Posterior vena cava (tissue), 2 donors: Measurements from ENCODE around the gene PAK1. TPM values are rescaled to one million over a fixed set of nuclear protein-coding genes. Genes with fewer than 3 reads are reported as not detected.

Source experiments
- DNase-seq: peaks from one replicate; pipeline ENCODE4 v3.0.0-alpha.2; 2020; ENCODE audit warnings: low spot score
- intact Hi-C, 2 donors: fragments of 100-400 bp; cut with DNase I; formaldehyde crosslinking; loops; one replicate each; pipeline versions ENCODE4 v1.14.1 to v1.14.2; 2022 to 2023
- total RNA-seq, 2 donors: library from RNA; stranded (reverse); fragmentation: NEBNext Ultra II Directional; extraction: Animal tissue kit (Norgen Biotek cat#: 25700); gene quantifications; one replicate each; pipeline ENCODE4 v1.2.1, GENCODE V29; 2021
- donor health status: DM: yes; HTN: yes; CAD: no.
- donor health status: DM: yes; HTN: yes; CAD: no.

The PAK1 gene
- total RNA-seq, 2 donors from 2014 or later, result 31.0 to 31.9 TPM

DNA sequence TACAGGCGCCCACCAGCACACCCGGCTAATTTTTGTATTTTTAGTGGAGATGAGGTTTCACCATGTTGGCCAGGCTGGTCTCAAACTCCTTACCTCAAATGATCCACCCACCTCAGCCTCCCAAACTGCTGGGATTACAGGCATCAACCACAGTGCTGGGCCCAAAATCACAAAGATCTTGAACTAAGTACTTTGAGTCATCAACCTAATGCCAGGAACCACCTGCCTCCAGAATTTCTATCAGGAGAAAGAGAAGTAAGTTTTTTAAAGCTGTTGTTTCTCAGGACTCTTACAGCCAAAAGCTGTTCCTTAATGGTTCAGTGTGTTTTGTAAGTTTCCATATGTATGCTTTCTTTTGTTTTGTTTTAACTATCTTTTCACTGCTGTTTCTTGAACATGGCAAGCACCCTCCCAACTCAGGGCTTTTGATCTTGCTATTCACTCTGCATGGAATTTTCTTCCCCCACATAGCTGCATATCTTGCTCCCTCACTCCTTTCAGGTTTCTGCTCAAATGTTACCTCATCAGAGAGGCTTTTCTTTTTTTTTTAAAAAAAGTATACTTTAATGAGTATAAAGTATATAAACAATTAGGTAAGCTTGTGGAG is 6.0 kb upstream of the PAK1 start:
- intact Hi-C loops, result no loop called here
- DNase-seq, result no peak

DNA sequence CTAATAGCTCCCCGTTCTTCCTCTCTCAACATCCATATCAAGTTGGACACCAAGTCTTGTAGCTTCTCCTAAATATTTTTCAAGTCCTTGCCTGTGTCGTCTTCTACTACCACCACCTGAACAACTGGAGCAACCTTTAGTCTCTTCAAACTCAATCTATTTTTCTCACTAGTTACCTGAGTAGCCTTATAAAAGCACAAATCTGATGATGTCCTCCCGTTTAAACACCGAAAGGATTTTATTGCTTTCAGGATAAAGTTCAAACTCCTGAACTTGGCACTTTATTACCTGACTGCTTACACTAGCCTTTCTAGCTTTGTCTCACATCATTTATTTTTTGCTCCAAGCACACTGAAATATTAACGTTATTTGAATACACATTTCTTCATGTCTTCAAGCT is 1.3 kb upstream of the PAK1 start:
- intact Hi-C loops, result loop anchor here in 1 of 2 donors (2.0 kb wide), 1 partner anchor 18 kb away; no protein-coding TSS in a partner anchor
- no peak for DNase-seq

DNA sequence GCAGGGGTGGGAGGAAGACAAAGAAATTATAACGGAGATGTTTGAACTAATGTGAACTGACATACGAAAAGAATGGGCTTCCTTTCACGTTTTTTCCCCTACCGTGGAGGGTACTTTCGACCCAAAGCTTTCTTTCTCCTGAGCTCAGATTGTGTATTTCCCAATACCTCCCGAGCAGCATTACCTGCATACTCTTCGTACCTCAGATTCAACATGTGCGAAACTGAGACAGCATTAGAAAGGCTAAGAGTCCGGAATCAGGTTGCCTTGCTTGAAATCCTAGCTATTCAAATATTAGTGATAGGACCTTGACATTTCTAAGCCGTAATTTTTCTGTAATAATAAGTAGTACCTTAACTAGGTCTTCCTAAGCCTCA is 778 bp upstream of the PAK1 start:
- no peak for DNase-seq
- intact Hi-C loops, result loop anchor here in 1 of 2 donors (2.0 kb wide), 1 partner anchor 18 kb away; no protein-coding TSS in a partner anchor

DNA sequence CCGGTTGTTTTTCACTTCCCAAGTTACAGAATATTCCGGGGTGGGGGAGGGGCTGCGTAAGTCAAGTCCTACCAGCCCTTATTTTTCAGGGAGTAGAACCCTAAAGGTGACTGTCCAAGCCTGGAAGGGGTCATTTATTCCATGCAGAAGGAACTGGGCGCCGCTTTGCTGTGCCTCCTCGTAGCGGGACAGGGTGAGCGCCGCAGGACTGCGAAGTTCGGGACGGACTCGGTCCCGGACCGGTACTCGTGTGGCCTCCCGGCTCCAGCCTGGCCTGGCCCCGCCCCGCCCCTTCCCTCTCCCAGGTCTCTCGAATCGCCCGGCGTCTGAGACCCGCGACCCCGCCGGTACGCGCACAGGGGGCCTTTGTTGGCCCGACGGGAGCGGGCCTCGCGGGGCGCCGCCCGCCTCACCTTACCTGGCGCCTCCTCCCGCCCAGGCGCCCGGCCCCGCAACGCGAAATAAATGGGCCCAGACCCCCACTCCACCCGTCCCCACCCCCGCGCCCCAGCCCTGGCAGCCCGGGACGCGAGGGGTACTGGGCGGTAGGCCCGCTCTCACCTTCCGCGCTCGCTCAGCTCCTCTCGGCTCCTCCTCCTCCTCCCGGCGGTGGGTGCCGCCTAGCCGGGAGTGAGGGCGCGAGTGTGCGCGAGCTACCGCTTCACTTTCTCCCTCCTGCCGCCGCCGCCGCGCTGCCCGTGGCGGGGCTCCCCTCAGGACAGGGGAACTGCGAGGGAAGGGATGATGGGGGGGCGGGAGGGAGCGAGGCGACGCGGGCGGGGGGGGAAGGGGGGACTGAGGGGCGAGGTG is 698 bp downstream of the PAK1 start:
- intact Hi-C loops, result no loop called here
- DNase-seq, result peak; percentile 82

- intact Hi-C loops, result no loop called here
- DNase-seq, result no peak
Observed at GRCh38 chr11:77471558-77472193, 2.2 kb downstream of the PAK1 start.

DNA sequence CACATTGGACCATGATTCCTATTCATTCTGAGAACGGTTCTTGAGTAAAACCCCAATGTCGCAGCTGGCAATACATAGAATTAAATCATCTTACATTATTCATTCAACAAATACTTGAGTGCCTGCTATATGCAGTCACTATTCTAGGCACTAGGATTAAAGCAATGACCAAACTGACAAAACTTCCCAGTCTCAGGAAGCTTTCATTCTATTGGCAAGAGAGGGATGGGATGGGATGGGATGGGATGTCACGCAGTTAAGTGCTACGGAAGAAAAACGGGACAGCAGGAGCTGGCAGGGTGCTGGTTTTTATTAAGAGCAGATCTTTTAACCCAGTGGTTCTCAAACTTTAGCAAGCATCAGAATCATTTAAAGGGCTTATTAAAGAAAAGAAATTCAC is 2.9 kb downstream of the PAK1 start:
- intact Hi-C loops, result no loop called here
- DNase-seq, result no peak

- DNase-seq, result no peak
- intact Hi-C loops, result no loop called here
Observed at GRCh38 chr11:77470504-77470903, 3.4 kb downstream of the PAK1 start.

- DNase-seq, result no peak
- intact Hi-C loops, result no loop called here
Observed at GRCh38 chr11:77468527-77468926, 5.4 kb downstream of the PAK1 start.

DNA sequence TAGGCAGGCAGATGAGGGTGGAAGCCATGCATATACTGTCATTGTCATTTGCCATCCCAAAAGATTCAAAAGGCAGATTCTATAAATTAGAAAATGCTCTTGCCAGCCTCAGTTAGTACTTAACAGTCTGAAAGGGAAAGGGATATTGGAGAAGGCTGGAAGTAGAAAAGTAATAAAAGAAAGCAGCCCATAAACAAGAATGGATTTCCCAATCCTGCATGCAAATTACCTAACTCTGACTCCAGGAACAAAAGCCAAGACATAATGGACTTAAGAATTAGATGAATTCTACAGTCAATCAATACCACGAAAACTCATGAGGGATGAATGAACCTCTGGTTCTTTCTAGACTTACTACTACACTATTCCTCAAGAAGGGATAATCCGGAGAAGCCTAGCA is 5.9 kb downstream of the PAK1 start:
- intact Hi-C loops, result no loop called here
- no peak for DNase-seq

GRCh38 chr11:77467233-77467632 is 6.7 kb downstream of the PAK1 start:
- intact Hi-C loops, result no loop called here
- no peak for DNase-seq

DNA sequence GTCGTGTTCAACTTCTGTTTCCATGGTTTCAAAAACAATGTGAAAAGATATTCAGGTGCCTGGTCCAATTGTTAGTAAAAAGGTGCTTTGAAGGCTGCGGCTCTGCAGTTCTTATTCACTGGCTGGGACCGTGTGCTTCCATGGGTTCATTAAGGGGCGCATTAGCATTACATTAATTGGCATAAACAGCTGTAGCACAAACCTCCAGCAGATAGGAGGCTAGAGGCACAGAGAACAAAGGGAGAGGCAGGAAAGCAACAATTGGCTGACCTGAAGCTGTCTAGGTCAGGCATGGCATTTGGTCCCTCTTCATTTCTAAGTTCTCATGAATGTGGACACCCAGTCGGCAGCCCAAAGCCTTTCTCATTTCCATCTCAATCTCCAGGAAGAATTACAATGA is 16.6 kb downstream of the PAK1 start:
- DNase-seq, result no peak
- intact Hi-C loops, result no loop called here

- intact Hi-C loops, result no loop called here
- no peak for DNase-seq
Observed at GRCh38 chr11:77455740-77456139, 18.2 kb downstream of the PAK1 start.

- DNase-seq, result no peak
- intact Hi-C loops, result no loop called here
Observed at GRCh38 chr11:77454867-77455655, 18.8 kb downstream of the PAK1 start.

DNA sequence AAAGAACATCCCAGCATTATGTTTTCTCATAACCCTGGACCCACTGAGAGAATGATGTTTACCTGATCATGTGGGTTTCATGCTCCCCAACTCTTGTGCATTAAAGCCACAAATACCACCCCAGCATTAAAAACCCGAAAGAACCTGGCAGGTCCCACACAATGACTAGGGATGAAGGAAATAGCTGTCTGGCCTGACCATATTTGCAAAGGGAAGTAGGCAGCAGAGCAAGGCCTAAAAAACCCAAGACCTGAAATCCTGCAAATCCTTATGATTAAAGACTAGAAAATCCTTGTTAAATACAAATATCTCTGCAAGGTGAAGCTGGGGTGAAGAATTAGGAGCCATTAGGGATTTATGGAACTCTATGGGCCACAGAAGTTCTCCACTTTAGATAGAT is 23.7 kb downstream of the PAK1 start:
- no peak for DNase-seq
- intact Hi-C loops, result no loop called here

- intact Hi-C loops, result no loop called here
- no peak for DNase-seq
Observed at GRCh38 chr11:77449784-77450183, 24.1 kb downstream of the PAK1 start.

DNA sequence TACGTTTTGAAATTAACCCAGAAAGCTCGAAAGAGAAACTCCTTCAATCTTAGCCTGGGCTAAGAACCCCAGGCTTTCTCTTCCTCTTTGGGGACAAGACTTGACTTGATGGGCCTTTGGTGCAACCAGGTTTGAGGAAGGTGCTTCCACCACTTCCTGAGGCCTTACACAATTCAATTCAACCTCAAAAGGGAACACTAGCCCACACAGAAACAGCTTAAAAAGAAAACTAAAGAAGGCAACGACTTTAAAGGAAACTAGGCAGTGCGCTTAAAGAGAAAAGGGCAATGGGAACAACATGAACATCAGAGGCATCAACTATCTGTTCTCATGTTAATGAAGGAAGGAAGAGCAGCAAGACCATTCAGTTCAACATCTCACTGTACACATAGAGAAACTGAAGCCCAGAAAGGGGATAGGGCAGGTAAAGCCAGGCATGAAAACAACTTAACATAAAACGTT is 24.8 kb downstream of the PAK1 start:
- no peak for DNase-seq
- intact Hi-C loops, result no loop called here

DNA sequence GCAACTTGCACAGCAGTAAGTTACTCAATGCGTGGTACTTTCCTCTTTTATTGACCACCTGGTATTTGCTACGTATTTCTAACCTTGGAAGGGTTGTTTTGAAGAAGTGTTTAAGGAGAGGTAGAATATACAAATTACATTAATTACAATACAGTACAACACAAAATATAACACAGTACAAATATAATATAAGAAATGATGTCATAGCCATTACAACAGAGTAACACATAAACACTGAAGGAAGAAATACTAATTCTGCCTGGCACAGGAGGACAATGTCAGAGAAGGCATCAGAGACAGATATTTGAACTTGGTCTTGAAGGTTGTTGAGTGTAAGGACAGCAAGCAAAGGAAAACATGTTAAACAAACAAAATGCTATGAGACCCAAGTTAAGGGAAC is 25.6 kb downstream of the PAK1 start:
- intact Hi-C loops, result no loop called here

GRCh38 chr11:77446911-77447629 is 26.8 kb downstream of the PAK1 start:
- DNase-seq, result no peak
- intact Hi-C loops, result no loop called here

More for the DNA sequence above, 25.6 kb downstream of the PAK1 start:
- DNase-seq, result no peak

DNA sequence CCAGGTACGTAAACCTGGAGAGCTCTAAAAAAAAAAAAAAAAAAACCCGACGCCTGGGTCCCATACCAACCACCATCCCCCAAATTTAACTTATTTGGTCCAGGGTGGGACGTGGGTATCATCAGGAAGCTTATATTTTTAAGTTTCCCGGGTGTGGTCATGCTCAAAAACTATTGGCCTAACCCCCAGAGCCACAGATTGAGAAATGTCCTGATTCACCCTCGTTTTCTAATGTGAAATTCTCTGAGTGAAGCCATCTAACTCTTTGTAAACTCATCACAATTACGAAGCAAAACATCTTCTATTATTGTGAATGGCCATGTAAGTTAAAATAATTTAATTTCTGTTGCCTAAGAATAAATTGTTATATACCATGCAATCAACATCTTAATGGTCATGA is 29.6 kb downstream of the PAK1 start:
- intact Hi-C loops, result no loop called here
- no peak for DNase-seq
